ENCODE measurements around the gene A4GNT.

GRCh38 chr3:138119423-138119766, 12.8 kb downstream of the A4GNT start:
- TF ChIP-seq CTBP1 (IDR thresholded peaks at IDR 0.05; ENCODE audit: borderline replicate concordance) (no peak), FOXA1 (IDR thresholded peaks at IDR 0.05) (no peak), FOXM1 (IDR thresholded peaks at IDR 0.05; ENCODE audit: borderline replicate concordance) (no peak), ARNT (IDR thresholded peaks at IDR 0.05) (no peak), ELF4 (IDR thresholded peaks at IDR 0.05) (no peak), SP1 (IDR thresholded peaks at IDR 0.05) (no peak), PKNOX1 (IDR thresholded peaks at IDR 0.05) (no peak), HDGF (IDR thresholded peaks at IDR 0.05; ENCODE audit: borderline replicate concordance) (no peak)

Measured in HEK293T (cell line).